ENCODE results near the gene CA12.

DNA sequence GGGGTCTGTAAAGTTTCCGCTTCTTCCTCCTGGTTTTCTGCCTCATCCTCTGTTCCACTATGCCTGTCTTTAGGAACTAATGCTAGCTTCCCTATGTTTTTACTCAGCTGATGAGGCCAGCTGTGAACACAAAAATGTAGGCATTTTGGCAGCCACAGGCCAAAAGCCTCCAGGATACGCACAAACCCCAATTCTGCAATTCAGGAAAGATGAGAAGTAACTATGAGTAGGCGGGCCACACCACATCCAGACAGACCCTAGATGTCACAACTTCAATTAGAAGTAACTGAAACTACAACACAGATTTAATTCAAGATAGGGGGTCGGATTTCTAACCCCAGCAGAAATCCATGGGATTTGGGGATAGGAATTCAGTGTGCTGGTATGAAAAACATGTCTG lies 11.9 kb downstream of the CA12 start:
- TF ChIP-seq, protein P1, sequence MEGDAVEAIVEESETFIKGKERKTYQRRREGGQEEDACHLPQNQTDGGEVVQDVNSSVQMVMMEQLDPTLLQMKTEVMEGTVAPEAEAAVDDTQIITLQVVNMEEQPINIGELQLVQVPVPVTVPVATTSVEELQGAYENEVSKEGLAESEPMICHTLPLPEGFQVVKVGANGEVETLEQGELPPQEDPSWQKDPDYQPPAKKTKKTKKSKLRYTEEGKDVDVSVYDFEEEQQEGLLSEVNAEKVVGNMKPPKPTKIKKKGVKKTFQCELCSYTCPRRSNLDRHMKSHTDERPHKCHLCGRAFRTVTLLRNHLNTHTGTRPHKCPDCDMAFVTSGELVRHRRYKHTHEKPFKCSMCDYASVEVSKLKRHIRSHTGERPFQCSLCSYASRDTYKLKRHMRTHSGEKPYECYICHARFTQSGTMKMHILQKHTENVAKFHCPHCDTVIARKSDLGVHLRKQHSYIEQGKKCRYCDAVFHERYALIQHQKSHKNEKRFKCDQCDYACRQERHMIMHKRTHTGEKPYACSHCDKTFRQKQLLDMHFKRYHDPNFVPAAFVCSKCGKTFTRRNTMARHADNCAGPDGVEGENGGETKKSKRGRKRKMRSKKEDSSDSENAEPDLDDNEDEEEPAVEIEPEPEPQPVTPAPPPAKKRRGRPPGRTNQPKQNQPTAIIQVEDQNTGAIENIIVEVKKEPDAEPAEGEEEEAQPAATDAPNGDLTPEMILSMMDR (IDR thresholded peaks at IDR 0.05 in 2 of 3, conservative IDR thresholded peaks at IDR 0.05 in 1 of 3; ENCODE audit: insufficient read depth in 2 of 3, low read depth in 1 of 3, low read length in 3 of 3), result no peak
- TF ChIP-seq ZNF121 (CRISPR knock-in tag; conservative IDR thresholded peaks at IDR 0.05), result no peak
- no peak for TF ChIP-seq BDP1 (IDR thresholded peaks at IDR 0.05; ENCODE audit: insufficient read depth, insufficient read length)
- TF ChIP-seq, protein P2, sequence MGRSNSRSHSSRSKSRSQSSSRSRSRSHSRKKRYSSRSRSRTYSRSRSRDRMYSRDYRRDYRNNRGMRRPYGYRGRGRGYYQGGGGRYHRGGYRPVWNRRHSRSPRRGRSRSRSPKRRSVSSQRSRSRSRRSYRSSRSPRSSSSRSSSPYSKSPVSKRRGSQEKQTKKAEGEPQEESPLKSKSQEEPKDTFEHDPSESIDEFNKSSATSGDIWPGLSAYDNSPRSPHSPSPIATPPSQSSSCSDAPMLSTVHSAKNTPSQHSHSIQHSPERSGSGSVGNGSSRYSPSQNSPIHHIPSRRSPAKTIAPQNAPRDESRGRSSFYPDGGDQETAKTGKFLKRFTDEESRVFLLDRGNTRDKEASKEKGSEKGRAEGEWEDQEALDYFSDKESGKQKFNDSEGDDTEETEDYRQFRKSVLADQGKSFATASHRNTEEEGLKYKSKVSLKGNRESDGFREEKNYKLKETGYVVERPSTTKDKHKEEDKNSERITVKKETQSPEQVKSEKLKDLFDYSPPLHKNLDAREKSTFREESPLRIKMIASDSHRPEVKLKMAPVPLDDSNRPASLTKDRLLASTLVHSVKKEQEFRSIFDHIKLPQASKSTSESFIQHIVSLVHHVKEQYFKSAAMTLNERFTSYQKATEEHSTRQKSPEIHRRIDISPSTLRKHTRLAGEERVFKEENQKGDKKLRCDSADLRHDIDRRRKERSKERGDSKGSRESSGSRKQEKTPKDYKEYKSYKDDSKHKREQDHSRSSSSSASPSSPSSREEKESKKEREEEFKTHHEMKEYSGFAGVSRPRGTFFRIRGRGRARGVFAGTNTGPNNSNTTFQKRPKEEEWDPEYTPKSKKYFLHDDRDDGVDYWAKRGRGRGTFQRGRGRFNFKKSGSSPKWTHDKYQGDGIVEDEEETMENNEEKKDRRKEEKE (IDR thresholded peaks at IDR 0.05; ENCODE audit: borderline replicate concordance in 1 of 2, control insufficient read depth in 1 of 2, low read depth in 2 of 2, low read length in 1 of 2), result no peak
- no peak for TF ChIP-seq POLR2AphosphoS5 (IDR thresholded peaks at IDR 0.05; ENCODE audit: control insufficient read depth, insufficient read depth, low read depth, low read length)
- no peak for TF ChIP-seq PTBP1 (IDR thresholded peaks at IDR 0.05; ENCODE audit: low read depth, low read length)
- no peak for TF ChIP-seq CHD4 (IDR thresholded peaks at IDR 0.05; ENCODE audit: insufficient read depth, insufficient replicate concordance, low read depth, low read length, poor library complexity, severe bottlenecking)
- TF ChIP-seq TCF7L2 (IDR thresholded peaks at IDR 0.05; ENCODE audit: low read depth, low read length), result no peak
- TF ChIP-seq, protein P3, sequence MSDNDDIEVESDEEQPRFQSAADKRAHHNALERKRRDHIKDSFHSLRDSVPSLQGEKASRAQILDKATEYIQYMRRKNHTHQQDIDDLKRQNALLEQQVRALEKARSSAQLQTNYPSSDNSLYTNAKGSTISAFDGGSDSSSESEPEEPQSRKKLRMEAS (CRISPR knock-in tag; IDR thresholded peaks at IDR 0.05), result no peak
- no peak for TF ChIP-seq SOX6 (IDR thresholded peaks at IDR 0.05)
- TF ChIP-seq SIN3A (IDR thresholded peaks at IDR 0.05; ENCODE audit: borderline replicate concordance in 2 of 2, control insufficient read depth in 1 of 2, low read depth in 2 of 2, low read length in 2 of 2), result no peak
- no peak for TF ChIP-seq YY1 (IDR thresholded peaks at IDR 0.05; ENCODE audit: borderline replicate concordance in 1 of 3, control insufficient read depth in 1 of 3, extremely low read depth in 1 of 3, insufficient read depth in 3 of 3, insufficient read length in 1 of 3, insufficient replicate concordance in 2 of 3, low read depth in 1 of 3, low read length in 2 of 3)
